ENCODE measurements around the gene CNTN1.

CNTN1 gene

DNA sequence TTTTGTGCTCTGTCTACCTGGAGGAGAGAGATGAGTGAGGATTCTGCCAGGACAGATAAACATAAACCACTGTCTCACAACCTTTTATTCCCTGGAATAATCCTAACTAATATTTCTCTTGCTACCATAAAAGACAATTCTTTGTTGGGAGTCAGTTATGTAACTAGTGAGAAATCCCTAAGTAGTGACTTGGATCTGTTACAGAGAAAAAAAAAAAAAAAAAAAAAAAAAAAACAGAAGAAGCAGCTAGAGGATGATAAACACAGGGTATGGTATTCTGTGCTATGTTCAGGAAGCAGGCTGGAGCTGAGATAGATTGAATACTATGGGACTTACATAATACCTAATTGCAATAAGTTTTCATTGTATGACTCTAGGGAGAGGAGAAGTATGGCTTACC lies 178.7 kb downstream of the CNTN1 start:
- DNase-seq: no peak

DNA sequence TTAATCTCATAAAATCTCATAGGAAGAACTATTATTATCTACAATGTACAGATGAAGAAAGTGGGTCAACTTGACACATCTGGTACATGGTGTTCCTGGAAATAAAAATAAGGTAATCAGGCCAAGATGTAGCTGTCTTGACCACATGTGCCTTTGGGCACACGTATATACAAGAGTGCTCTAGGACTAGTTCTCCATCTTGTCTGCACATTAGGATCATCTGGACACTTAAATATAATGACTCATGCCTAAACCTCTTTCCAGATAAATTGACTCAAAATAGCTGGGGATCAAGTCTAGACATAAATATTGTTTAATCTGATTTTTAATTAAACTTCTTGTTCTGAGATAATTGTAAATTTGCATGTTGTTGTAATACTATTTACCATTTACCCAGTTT lies 182.6 kb downstream of the CNTN1 start:
- no peak for DNase-seq

GRCh38 chr12:40889329-40889728 lies 197.1 kb downstream of the CNTN1 start:
- DNase-seq: no peak

GRCh38 chr12:40892528-40892927 lies 200.3 kb downstream of the CNTN1 start:
- no peak for DNase-seq

- no peak for DNase-seq
Observed at GRCh38 chr12:40898505-40898904, 206.3 kb downstream of the CNTN1 start.

DNA sequence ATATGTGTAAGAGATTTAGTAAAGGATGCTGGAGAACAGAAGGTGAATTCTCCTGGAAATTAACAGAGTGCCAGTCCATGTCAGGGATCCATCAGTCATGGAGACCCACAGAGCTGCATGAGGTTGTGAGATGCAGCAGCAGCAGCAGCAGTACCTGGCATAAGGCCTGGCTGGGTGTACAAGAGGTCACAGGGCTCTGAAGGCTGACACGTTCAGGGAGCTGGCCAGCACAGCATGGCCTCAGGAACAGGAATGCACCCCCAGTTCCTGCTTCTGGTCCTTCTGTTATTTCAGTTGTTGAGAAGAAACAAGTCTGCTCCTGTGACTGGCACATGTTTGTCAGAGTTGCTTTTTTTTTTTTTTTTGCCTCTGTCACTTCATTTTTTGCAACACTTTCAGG lies 210.8 kb downstream of the CNTN1 start:
- no peak for DNase-seq

GRCh38 chr12:40907115-40907527 lies 214.9 kb downstream of the CNTN1 start:
- no peak for DNase-seq

DNA sequence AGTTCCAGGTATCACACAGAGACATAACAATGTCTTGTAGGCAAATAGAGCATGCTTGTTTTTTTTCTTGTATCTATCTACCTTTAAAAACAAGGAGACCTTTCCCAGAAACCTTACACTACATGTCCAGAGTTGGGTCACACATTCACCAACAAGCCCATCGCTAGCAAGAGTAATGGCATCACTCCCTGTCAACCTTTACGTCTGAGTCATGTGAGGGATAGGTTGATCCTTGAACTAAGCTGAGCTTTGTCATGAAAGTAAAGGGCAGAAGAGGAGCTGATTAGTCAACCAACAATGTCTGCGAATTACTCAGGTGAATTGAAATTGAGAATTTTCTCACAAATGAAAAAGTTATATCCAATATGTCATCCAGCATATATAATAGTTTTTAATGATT lies 219.4 kb downstream of the CNTN1 start:
- no peak for DNase-seq

DNA sequence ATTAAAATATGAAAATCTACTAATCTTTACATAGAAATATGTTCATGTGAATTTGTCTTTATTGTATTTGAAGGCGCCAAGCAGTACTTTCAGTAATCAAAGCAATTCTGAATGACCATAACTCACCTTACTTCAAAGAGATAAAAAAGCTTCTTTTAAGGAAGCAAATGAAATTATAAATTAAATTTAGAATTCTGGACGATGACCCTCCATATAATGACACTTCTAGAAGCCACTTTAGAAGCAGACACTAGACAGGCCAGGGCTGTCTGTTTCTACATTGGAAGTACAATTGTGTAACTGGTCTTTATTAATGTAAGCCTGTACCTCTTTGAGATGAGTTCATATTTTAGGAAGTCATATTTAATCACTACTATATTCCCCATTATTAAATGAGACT lies 222.9 kb downstream of the CNTN1 start:
- DNase-seq: no peak

- no peak for DNase-seq
Observed at GRCh38 chr12:40917561-40917960, 225.3 kb downstream of the CNTN1 start.

DNA sequence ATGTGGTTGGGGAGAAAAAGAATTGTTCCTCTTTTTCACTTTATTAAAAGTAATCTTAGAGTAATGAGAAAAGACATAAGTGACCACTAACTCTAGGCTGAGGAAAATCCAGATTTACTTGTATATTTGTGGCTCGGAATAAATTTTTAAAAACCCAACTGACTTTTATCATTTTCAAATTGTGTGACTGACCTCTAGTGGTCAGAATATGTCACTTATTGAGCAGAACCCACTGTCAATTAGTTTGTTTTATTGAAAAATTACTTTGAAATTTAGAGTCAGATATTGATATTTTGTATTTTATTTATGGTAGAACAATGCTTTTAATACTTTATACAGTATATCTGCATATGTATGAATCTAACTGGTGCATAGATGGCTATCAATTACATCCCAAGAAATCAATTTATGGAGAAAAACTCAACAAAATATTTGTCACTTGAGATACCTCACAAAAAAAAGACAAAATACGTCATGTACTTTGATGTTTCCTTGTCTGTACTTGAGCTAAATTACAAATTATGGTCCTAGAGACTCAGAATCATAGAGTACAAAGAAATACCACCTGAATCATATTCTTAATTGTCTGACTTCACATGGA lies 229.4 kb downstream of the CNTN1 start:
- peak; percentile 55 for DNase-seq

GRCh38 chr12:40937891-40938290 lies 245.7 kb downstream of the CNTN1 start:
- DNase-seq: no peak

GRCh38 chr12:40942326-40942725 lies 250.1 kb downstream of the CNTN1 start:
- no peak for DNase-seq

DNA sequence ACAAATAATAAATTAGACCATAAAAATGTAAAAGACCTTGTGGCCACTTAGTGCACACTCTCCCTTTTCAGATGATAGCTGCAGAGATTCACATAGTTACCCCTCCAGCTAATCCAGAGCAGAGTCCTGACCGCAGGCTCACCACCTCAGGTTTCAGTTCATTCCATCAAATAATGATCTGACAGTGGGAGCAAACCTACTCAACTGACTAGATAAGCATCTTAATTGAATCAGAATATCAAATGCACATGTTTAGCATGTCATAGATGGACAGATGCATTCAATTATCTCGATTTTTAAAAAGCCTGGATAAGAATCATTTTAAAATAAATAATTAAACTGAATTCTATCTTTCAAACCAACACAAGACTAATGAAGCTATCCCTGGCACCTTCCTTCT lies 253.5 kb downstream of the CNTN1 start:
- DNase-seq: no peak

GRCh38 chr12:40946612-40947194 lies 254.5 kb downstream of the CNTN1 start:
- DNase-seq: peak; percentile 55

- no peak for DNase-seq
Observed at GRCh38 chr12:40947797-40948196, 255.6 kb downstream of the CNTN1 start.

- DNase-seq: no peak
Observed at GRCh38 chr12:40953076-40953475, 260.8 kb downstream of the CNTN1 start.

DNA sequence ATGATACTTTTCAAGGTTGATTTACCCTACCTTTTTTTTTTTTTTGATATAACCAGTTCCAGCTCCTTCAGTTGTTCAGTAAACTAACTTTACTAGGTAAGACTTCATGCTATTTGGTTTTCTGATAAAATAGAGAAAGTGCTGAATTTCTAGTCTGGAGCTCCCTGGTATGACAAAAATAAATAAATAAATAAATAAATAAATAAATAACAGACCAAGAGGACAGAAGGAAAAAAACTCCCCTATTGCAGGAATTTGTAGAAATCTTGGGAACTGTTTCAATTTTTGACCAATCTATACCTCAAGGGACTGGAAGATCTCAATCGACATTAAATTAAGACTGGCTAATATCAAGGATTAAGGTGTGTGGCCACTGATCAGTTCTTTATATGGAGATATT lies 265.2 kb downstream of the CNTN1 start:
- DNase-seq: no peak

GRCh38 chr12:40959041-40959440 lies 266.8 kb downstream of the CNTN1 start:
- DNase-seq: no peak

DNA sequence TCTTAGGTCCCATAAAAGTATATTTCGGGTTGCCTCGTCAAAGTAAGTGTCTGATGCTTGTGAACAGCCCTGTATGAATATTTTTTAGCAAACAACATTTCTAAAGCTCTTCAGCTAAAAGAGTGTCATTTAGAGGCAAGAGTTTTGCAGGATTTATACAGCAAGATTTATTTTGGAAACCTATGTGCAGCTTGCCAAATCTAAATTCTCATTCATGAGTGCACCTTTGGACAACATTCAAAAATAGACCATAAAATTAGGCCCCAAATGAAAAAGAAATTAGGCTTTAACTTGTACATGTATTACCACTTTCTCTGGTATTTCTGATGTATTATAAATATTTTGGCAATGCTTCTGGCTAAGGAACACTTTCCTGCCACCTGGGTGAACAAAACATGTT lies 271.5 kb downstream of the CNTN1 start:
- DNase-seq: no peak

GRCh38 chr12:40969796-40970195 lies 277.6 kb downstream of the CNTN1 start:
- DNase-seq: no peak

DNA sequence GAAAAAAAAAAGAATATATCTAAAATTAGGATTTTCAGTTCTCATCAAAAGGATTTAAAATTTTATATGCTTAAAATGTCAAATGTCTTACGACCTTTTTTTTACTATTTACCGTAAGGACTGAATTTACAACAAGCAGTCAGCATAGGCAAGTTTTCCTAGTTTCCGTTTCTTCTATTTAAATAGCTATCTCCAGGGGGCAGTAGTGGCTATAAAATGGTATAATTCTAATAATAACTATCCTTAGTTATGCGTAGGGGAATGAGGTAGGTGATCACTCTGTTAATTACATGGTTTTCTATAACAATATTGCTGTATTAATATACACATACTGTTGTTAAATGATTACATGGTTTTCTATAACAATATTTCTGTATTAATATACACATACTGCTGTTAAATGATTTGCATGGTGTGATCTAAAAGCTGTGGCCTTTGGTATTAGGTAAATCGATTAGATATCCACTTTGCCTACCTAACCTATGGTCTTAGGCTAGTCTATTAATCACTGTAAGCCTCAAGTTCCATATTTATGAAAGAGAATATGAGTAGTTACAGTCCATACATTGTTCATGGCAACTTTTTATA lies 278.2 kb downstream of the CNTN1 start:
- DNase-seq: peak; percentile 55

DNA sequence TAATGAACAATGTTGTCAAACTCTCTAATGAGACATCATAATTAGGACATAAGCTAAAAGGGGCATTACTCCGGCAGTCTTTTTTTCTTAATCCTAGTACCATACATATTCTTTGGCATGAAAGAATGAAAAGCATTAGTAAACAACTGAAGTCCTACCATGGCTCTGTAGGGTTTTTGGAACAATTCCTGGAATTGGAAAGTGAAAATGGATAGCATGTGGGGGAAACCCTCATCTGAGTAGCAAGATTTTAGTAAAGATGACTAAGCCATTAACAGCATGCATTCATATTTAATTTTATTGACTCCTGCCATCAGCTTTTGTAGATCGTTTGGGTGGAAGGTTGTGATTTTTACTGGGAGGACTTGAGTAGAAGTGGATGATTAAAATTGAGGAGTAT lies 279.7 kb downstream of the CNTN1 start:
- DNase-seq: no peak

GRCh38 chr12:40976546-40976945 lies 284.3 kb downstream of the CNTN1 start:
- no peak for DNase-seq

DNA sequence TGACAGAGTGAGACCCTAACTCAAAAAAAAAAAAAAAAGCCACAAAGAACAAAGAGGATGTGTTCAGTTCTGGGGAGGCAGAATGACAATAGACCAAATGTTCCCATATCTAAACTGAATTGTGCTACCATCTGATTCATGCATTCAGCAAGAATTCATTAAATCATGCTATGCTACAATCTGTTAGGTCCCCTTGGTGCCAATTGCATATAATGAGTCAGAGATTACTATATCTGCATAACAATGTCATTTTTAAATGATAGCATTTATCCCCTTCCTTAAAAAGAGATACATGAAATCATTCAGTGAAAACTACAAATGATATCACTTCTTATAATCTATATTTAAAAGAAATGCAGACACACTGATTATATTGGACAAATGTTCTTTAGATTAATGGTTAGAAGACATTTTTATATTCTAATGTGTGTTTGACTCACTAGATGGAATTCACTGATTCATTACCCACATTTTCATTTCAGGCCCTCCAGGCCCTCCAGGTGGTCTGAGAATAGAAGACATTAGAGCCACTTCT lies 288.3 kb downstream of the CNTN1 start:
- no peak for DNase-seq

All from hematopoietic multipotent progenitor cell treated with erythropoietin and hydrocortisone succinate and interleukin-3 and kit ligand, for 6 days (in vitro differentiated cells).